HEK293 (cell line): ENCODE measurements around the gene KCNK6.

Source experiments
- CTCF ChIP-seq: fragments of 450-650 bp; formaldehyde crosslinking; IDR thresholded peaks from 2 replicates; pipeline ENCODE4 v1.5.1; 2016; ENCODE audit warnings: missing biosample characterization, missing genetic modification characterization
- EGR2 ChIP-seq: fragments of 450-650 bp; formaldehyde crosslinking; IDR thresholded peaks from 2 replicates; pipeline ENCODE4 v1.5.1; 2016; ENCODE audit warnings: low read depth, missing biosample characterization, missing genetic modification characterization
- ZNF157 ChIP-seq: fragments of 450-650 bp; formaldehyde crosslinking; IDR thresholded peaks from 2 replicates; pipeline ENCODE4 v1.5.1; 2016; ENCODE audit warnings: missing biosample characterization, missing genetic modification characterization
- ZNF510 ChIP-seq: fragments of 450-650 bp; formaldehyde crosslinking; IDR thresholded peaks from 2 replicates; pipeline ENCODE4 v1.5.1; 2018; ENCODE audit warnings: mild to moderate bottlenecking, missing genetic modification characterization, missing biosample characterization; ENCODE audit not compliant: insufficient replicate concordance
- ZNF660 ChIP-seq: fragments of 450-650 bp; IDR thresholded peaks from 2 replicates; pipeline ENCODE4 v1.5.1; 2018; ENCODE audit warnings: missing biosample characterization, mild to moderate bottlenecking, missing genetic modification characterization
- ZNF768 ChIP-seq: fragments of 450-650 bp; formaldehyde crosslinking; IDR thresholded peaks from 2 replicates; pipeline ENCODE4 v1.5.1; 2018; ENCODE audit warnings: missing biosample characterization, mild to moderate bottlenecking, missing genetic modification characterization

DNA sequence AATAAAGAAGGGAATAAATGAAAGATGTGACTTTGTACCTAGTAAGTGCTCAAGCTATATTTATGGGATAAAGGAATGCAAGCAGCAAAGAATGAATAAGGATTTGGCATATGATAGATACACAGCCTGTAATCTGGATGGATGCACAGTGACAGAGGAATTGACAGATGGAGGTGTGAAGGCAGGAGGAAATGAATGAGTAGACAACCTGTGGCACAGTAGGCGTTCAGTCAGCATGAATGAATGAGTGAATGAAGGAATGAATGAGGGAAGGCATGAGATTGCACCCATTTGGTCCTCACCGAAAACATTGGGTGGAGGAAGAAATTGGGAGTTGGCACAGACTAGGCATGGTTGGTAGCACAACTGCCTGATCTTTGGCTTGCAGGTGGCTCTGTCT, 49.9 kb downstream of the KCNK6 start:
- TF ChIP-seq EGR2 (tag by site-specific recombination): no peak
- no peak for TF ChIP-seq CTCF (tag by site-specific recombination)
- no peak for TF ChIP-seq ZNF157 (tag by site-specific recombination)
- no peak for TF ChIP-seq ZNF768 (tag by site-specific recombination)
- TF ChIP-seq ZNF660 (tag by site-specific recombination): no peak
- TF ChIP-seq ZNF510 (tag by site-specific recombination): no peak
